ENCODE measurements around the gene SLC7A10. TPM values are rescaled to one million over a fixed set of nuclear protein-coding genes. Genes with fewer than 3 reads are reported as not detected.

SLC7A10 gene
- total RNA-seq, 2 experiments from 2014 or later = not detected

DNA sequence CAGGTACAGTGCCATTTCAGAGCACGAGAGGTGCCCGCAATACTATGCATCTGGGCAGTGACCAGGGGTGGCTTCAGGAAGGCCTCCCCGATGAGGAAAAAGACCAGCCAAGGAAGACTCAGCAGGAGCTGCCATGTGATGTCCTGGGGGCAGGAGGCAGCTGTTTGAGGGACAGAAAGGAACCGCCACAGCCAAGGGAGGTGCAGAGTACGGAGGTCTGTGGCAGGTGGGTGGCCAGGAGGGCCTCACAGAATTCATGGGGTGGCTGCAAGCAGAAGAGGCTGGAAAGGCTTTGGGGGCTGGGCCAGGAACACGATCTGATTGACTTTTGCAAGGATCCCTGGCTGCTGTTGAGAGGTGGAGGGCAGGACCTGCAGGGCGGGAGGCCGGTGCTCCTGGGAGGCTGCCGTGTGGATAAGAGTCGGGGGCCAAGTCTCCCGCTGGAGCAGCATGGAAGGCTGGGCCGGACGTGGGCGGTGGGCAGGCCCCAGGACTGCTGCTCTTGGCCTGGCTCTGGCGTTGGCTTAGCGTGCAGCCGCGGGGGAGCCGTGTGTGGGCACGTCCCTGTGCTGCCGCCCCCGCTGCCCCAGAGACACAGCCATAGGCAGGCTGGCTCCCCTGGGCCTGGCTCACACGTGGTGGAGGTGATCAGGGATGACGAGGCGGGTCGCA lies 47.6 kb upstream of the SLC7A10 start:
- Mint-ChIP-seq H3K9me3 (no peaks in the 10 kb centered on the region), H3K36me3 (ENCODE audit: low read depth) (no peaks in the 10 kb centered on the region), H3K27ac (no peak overlapping the region), H3K27me3 (no peaks in the 10 kb centered on the region), H3K4me3 (no peak overlapping the region), H3K4me1 (ENCODE audit: low read depth) (no peaks in the 10 kb centered on the region)
- TF ChIP-seq, protein P1, sequence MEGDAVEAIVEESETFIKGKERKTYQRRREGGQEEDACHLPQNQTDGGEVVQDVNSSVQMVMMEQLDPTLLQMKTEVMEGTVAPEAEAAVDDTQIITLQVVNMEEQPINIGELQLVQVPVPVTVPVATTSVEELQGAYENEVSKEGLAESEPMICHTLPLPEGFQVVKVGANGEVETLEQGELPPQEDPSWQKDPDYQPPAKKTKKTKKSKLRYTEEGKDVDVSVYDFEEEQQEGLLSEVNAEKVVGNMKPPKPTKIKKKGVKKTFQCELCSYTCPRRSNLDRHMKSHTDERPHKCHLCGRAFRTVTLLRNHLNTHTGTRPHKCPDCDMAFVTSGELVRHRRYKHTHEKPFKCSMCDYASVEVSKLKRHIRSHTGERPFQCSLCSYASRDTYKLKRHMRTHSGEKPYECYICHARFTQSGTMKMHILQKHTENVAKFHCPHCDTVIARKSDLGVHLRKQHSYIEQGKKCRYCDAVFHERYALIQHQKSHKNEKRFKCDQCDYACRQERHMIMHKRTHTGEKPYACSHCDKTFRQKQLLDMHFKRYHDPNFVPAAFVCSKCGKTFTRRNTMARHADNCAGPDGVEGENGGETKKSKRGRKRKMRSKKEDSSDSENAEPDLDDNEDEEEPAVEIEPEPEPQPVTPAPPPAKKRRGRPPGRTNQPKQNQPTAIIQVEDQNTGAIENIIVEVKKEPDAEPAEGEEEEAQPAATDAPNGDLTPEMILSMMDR (IDR thresholded peaks at IDR 0.05) = no peak
- intact Hi-C loops (cut with DNase I, micrococcal nuclease) = no loop called here
- H3K36me3 ChIP-seq (ENCODE audit: insufficient read depth, low read length) = no peaks in the 10 kb centered on the region
- DNase-seq (no peak), ATAC-seq (ENCODE audit: poor library complexity) (no peak)
- H3K9me3 ChIP-seq (ENCODE audit: control insufficient read depth in 1 of 2, insufficient read depth in 1 of 2, low read length in 2 of 2) = no peaks in the 10 kb centered on the region
- POLR2A ChIA-PET = no interaction called here
- H3K27ac ChIP-seq (ENCODE audit: low read depth in 1 of 2, low read length in 2 of 2) = no peak overlapping the region
- no peaks in the 10 kb centered on the region for H3K27me3 ChIP-seq (ENCODE audit: control insufficient read depth in 1 of 2, insufficient read depth in 2 of 2, low read length in 2 of 2)
- peaks cover 19% of the 10 kb centered on the region for H3K4me1 ChIP-seq (ENCODE audit: insufficient read depth, low read length)
- CTCF ChIA-PET = no interaction called here
- no peak overlapping the region for H3K4me3 ChIP-seq (ENCODE audit: low read length)

DNA sequence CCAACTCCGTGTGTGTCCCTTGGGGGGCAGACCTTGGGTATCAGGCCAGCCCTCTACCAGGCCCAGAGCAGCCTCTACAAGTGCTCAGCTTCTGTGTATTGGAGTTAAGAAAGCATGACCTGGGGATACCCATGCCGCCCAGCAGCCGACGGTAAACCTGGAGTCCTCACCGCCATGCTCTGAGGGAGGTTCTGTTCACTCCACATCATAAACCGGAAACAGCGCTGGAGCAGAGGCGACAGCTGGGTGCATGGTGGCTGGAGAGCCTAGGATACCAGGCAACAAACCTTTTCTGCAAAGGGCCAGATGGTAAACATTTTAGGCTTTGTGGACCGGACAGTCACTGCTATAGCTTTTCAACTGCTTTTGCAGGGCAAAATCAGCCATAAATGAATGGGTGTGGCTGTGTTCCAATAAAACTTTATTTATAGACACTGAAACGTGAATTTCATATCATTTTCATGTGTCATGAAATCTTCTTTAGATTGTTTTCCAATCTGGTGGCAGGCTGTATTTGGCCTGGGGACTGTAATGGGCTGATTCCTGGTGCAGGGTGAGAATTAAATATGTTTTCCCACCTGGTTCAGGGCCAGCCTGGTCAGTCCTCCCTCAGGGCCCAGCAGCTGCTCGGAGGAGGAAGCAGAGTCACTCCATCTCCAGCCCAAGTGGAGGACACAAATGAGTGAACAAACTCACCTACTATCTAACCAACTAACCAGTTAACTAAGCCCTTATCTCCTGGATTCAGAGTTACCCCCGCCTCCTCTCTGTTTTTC lies 45.8 kb upstream of the SLC7A10 start:
- H3K4me1 Mint-ChIP-seq (ENCODE audit: low read depth) = no peaks in the 10 kb centered on the region
- CTCF ChIA-PET = no interaction called here
- POLR2A ChIA-PET = no interaction called here
- Histone ChIP-seq H3K36me3 (ENCODE audit: insufficient read depth, low read length) (no peaks in the 10 kb centered on the region), H3K9me3 (ENCODE audit: control insufficient read depth in 1 of 2, insufficient read depth in 1 of 2, low read length in 2 of 2) (no peaks in the 10 kb centered on the region), H3K4me3 (ENCODE audit: low read length) (no peak overlapping the region), H3K27ac (ENCODE audit: low read depth in 1 of 2, low read length in 2 of 2) (no peak overlapping the region), H3K27me3 (ENCODE audit: control insufficient read depth in 1 of 2, insufficient read depth in 2 of 2, low read length in 2 of 2) (no peaks in the 10 kb centered on the region), H3K4me1 (ENCODE audit: insufficient read depth, low read length) (peaks cover 23% of the 10 kb centered on the region)
- no peak overlapping the region for H3K27ac Mint-ChIP-seq
- intact Hi-C loops (cut with DNase I, micrococcal nuclease) = no loop called here
- H3K4me3 Mint-ChIP-seq = no peak overlapping the region
- no peaks in the 10 kb centered on the region for H3K36me3 Mint-ChIP-seq (ENCODE audit: low read depth)
- ATAC-seq (ENCODE audit: poor library complexity) = no peak
- DNase-seq = no peak
- TF ChIP-seq, protein P1 (IDR thresholded peaks at IDR 0.05) = no peak
- no peaks in the 10 kb centered on the region for H3K27me3 Mint-ChIP-seq
- H3K9me3 Mint-ChIP-seq = no peaks in the 10 kb centered on the region

DNA sequence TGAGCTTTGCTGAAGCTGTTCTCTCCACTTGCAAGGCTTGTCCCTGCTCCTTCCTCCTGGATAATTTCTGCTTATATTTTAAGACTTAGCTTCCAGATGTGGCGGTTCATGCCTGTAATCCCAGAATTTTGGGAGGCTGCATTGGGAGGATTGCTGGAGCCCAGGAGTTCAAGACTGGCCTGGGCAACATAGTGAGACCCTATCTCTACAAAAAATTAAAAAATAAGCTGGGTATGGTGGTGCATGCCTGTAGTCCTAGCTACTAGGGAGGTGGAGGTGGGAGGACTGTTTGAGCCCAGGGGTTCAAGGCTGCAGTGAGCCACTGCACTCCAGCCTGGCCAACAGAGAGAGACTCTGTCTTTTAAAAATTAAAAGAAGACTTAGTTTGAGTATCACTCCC lies 45.1 kb upstream of the SLC7A10 start:
- CTCF ChIA-PET = no interaction called here
- no peaks in the 10 kb centered on the region for H3K4me1 Mint-ChIP-seq (ENCODE audit: low read depth)
- TF ChIP-seq, protein P1 (IDR thresholded peaks at IDR 0.05) = no peak
- intact Hi-C loops (cut with DNase I, micrococcal nuclease) = no loop called here
- no peak for DNase-seq
- Histone ChIP-seq H3K27ac (ENCODE audit: low read depth in 1 of 2, low read length in 2 of 2) (no peak overlapping the region), H3K4me1 (ENCODE audit: insufficient read depth, low read length) (peaks cover 23% of the 10 kb centered on the region), H3K36me3 (ENCODE audit: insufficient read depth, low read length) (no peaks in the 10 kb centered on the region), H3K4me3 (ENCODE audit: low read length) (no peak overlapping the region), H3K27me3 (ENCODE audit: control insufficient read depth in 1 of 2, insufficient read depth in 2 of 2, low read length in 2 of 2) (no peaks in the 10 kb centered on the region), H3K9me3 (ENCODE audit: control insufficient read depth in 1 of 2, insufficient read depth in 1 of 2, low read length in 2 of 2) (no peaks in the 10 kb centered on the region)
- H3K4me3 Mint-ChIP-seq = no peak overlapping the region
- no peak overlapping the region for H3K27ac Mint-ChIP-seq
- no peaks in the 10 kb centered on the region for H3K9me3 Mint-ChIP-seq
- H3K36me3 Mint-ChIP-seq (ENCODE audit: low read depth) = no peaks in the 10 kb centered on the region
- H3K27me3 Mint-ChIP-seq = peaks cover under 1% of the 10 kb centered on the region
- POLR2A ChIA-PET = no interaction called here
- no peak for ATAC-seq (ENCODE audit: poor library complexity)

All from CD4-positive, alpha-beta T cell (primary cell).